GM12892 (cell line): Measurements from ENCODE around the gene DNAH6.

ENCODE experiments used
- POLR2A ChIP-seq: IDR thresholded peaks from 2 replicates; pipeline ENCODE4 v1.6.1; 2011; ENCODE audit warnings: low read depth, low read length, control low read depth
- POLR2AphosphoS5 ChIP-seq: IDR thresholded peaks from 2 replicates; pipeline ENCODE4 v1.6.1; 2011; ENCODE audit warnings: low read depth, low read length, control low read depth
- TAF1 ChIP-seq: IDR thresholded peaks from 2 replicates; pipeline ENCODE4 v1.6.1; 2011; ENCODE audit warnings: low read depth, mild to moderate bottlenecking, control low read depth, low read length, borderline replicate concordance

DNA sequence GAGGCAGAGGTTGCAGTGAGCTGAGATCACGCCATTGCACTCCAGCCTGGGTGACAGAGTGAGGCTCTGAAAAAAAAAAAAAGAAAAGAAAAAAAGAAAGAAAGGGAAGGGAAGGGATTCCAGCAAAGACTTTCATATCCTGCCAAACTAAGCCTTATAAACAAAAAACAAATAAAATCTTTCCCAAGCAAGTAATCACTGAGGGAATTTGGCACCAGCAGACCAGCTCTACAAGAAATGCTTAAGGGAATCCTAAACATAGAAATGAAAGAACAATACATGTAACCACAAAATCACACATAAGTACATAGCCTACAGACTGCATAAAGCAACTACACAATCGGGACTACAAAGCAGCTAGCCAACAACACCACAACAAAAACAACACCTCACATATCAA, 285.5 kb downstream of the DNAH6 start:
- TF ChIP-seq POLR2A: no peak
- no peak for TF ChIP-seq TAF1
- TF ChIP-seq POLR2AphosphoS5: no peak
